Measurements from ENCODE around the gene SOCS2. TPM values are rescaled to one million over a fixed set of nuclear protein-coding genes. Genes with fewer than 3 reads are reported as not detected.
"Not testable (repeated sequence)": the region's sequence is repeated elsewhere in the genome, so short reads cannot be mapped to it uniquely, and the experiment has no call there.

The SOCS2 gene
- total RNA-seq, 2 donors from 2014 or later: 5.1 to 13.1 TPM

- peaks cover 0 to under 1% of the 10 kb centered on the region in 2 donors for H3K36me3 Mint-ChIP-seq
- DNase-seq (ENCODE audit: low spot score in 2 of 2) (no peak), ATAC-seq (no peak)
- H3K9me3 Mint-ChIP-seq: peaks cover 0 to 5% of the 10 kb centered on the region in 2 donors
- no peak overlapping the region for H3K27ac Mint-ChIP-seq
These were observed 20.0 kb upstream of the SOCS2 start for GRCh38 chr12:93552427-93552826.

DNA sequence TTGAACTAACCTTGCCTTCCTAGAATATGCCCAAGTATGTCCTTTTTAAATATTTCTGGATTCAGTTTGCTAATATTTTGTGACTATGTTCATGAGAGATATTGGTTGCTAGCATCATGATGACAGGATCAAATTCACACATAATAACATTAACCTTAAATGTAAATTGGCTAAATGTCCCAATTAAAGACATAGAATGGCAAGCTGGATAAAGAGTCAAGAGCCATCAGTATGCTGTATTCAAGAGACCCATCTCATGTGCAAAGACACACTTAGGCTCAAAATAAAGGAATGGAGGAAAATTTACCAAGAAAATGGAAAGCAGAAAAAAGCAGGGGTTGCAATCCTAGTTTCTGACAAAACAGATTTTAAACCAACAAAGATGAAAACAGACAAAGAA, 14.6 kb upstream of the SOCS2 start:
- ATAC-seq; H3K27ac Mint-ChIP-seq; DNase-seq (ENCODE audit: low spot score in 2 of 2): not testable (repeated sequence)
- peaks cover 14 to 30% of the 10 kb centered on the region in 2 donors for H3K36me3 Mint-ChIP-seq
- H3K9me3 Mint-ChIP-seq: peaks cover 10 to 24% of the 10 kb centered on the region in 2 donors

DNA sequence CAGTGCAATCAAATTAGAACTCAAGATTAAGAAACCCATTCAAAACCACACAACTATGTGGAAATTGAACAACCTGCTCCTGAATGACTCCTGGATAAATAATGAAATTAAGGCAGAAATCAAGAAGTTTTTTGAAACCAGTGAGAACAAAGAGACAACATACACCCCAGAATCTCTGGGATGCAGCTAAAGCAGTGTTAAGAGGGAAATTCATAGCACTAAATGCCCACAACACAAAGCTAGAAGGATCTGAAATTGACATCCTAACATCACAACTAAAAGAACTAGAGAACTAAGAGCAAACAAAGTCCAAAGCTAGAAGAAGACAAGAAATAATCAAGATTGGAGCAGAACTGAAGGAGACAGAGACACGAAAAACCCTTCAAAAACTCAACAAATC, 13.8 kb upstream of the SOCS2 start:
- ATAC-seq: not testable (repeated sequence)

DNA sequence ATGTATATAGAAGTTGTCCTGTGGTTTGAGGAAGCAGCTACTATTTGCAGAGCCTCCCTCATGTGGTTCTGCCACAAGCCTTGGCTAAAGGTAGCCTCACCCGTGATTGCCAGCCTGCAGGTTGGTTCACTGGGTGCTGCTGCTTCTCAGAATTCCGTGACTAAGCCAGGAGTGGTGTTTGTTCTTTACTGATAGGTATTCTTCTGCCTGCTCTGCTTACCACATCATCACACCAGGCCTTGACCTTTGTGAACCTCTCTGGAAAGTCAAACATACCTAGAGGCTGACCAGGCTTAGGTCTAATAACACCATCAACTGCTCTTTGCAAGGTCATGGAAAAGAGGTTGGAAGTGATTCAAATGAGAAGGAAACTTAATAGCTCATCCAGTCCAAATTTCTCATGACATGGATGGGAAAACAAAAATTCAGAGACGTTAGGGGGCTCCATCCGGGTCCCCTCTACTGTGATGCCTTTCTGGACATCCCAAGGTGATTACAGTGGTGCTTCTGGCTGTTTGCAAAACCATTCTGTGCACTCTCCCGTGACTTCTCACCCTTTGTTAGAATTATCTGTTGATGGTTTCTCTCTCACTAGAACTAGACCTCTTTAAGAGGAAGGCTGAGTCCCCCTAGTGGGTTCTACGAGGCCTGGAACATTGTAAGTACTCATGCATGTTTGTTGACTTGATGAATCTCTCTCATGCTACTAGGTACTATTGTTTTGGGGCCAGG, 8.5 kb upstream of the SOCS2 start:
- ATAC-seq: no peak
- Mint-ChIP-seq H3K36me3 (peaks cover under 1 to 23% of the 10 kb centered on the region in 2 donors), H3K9me3 (peaks cover under 1 to 11% of the 10 kb centered on the region in 2 donors), H3K27ac (no peak overlapping the region)
- DNase-seq (ENCODE audit: low spot score in 2 of 2): no peak

More for the DNA sequence above, 13.8 kb upstream of the SOCS2 start:
- H3K27ac Mint-ChIP-seq; DNase-seq (ENCODE audit: low spot score in 2 of 2): not testable (repeated sequence)
- H3K9me3 Mint-ChIP-seq: peaks cover 10 to 19% of the 10 kb centered on the region in 2 donors
- peaks cover 14 to 30% of the 10 kb centered on the region in 2 donors for H3K36me3 Mint-ChIP-seq

DNA sequence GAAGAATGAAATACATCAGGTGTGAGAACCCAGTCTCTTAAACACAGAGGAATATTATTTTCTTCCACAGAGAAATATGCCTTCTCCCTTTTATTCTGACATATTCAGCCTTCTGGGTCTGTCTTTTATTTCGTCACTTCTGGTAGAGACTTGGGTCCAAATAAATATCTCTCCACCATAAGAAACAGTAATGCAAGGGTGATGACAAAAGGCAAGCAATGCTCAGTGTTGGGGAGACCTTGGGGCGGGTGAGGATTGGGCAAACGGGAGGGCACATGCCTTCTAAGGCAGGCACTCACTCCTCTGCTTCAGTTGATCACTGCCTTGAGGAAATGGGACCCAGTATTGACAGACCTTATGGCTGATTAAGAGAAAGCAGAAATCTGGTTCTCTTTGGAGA, 6.7 kb upstream of the SOCS2 start:
- H3K9me3 Mint-ChIP-seq: peaks cover 0 to 4% of the 10 kb centered on the region in 2 donors
- H3K36me3 Mint-ChIP-seq: peaks cover 0 to 13% of the 10 kb centered on the region in 2 donors
- H3K27ac Mint-ChIP-seq: no peak overlapping the region
- DNase-seq (ENCODE audit: low spot score in 2 of 2) (no peak), ATAC-seq (no peak)

DNA sequence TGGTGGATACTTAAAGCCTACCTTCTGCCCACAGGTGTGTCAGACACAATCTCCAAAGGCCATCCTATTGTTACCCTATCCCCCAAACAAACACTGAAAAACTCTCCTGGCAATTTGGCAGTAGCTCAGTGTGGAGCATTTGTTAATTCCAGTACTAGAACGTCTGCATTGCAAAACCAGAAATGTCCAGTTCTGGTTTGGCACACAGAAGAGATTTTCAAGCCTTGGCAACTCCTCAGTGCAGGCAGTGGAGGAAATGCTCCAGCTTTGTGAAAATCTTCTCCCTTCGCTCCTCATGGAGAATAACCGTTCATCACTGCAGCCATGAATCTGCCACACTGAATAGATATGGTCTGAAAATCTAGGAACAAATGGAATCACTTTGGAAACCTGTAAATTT, 5.3 kb upstream of the SOCS2 start:
- Mint-ChIP-seq H3K27ac (no peak overlapping the region), H3K36me3 (peaks cover 2 to 12% of the 10 kb centered on the region in 2 donors), H3K9me3 (peaks cover 0 to 4% of the 10 kb centered on the region in 2 donors)
- no peak for ATAC-seq
- DNase-seq (ENCODE audit: low spot score in 2 of 2): no peak

GRCh38 chr12:93568091-93568490, 4.4 kb upstream of the SOCS2 start:
- no peak for ATAC-seq
- no peak for DNase-seq (ENCODE audit: low spot score in 2 of 2)
- Mint-ChIP-seq H3K27ac (no peak overlapping the region), H3K36me3 (peaks cover 11 to 20% of the 10 kb centered on the region in 2 donors), H3K9me3 (peaks cover 0 to 4% of the 10 kb centered on the region in 2 donors)

DNA sequence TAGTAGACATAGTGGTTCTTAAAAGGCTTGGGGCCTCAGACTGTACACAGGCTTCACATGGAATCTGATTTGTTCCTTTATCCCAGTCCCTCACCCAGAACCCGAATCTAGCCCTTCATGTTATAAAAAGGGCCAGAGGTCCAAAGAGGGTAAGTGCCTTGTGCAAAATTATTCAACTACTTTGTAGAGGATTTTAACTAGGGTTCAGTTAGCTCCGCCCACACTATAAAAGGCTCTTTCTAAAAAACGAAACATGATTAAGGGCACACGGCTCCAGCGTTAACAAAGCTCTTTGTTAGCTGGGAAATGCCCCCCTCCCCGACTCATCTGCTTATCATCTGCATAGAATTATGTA, 3.2 kb upstream of the SOCS2 start:
- H3K36me3 Mint-ChIP-seq: peaks cover 16 to 20% of the 10 kb centered on the region in 2 donors
- no peak overlapping the region for H3K27ac Mint-ChIP-seq

DNA sequence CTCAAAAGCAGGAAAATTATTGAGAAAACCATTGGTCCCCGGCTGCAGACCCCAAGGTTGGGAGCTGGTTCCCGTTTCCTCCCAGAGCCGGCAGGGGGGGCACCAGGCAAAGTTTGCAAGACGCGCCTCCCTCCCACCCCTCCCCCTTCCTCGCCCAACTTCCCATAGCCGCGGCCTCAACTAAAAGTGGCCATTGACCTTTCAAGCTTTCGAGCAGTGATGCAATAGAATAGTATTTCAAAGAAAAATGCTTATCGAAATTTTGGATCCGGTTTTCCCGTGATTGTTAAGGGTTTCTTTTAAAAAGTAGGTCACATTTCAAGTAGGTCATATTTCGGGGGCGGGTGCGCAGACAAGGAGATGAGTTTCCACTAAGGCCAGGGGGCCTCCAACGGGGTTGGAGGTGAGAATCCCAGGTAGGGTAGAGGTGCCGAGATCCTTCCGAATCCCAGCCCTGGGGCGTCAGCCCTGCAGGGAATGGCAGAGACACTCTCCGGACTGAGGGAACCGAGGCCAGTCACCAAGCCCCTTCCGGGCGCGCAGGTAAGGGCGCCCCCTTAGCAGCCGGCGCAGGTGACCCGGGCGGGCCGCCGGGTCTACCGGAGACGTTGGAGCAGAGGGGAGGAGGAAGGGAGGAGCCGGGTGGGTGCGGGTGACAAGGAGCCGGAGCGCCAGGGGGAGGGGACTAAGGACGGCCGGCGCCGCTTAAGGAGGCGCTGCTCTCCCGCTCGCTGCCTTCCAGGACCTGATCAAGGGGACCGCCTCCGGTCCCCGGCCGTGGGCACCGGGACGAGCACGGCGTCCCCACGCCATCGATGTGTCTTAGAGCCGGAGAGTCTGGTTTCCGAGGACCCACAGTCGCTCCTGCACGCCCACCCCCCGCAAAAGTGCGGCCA, 2.6 kb upstream of the SOCS2 start:
- ATAC-seq (peak; percentile 53 to 67), DNase-seq (ENCODE audit: low spot score in 2 of 2) (peak; percentile 57 to 65)
- peak overlapping the region in 1 of 2 donors; percentile 56 for H3K27ac Mint-ChIP-seq
- H3K9me3 Mint-ChIP-seq: peaks cover 0 to 4% of the 10 kb centered on the region in 2 donors
- H3K36me3 Mint-ChIP-seq: peaks cover 16 to 20% of the 10 kb centered on the region in 2 donors

More for the DNA sequence above, 3.2 kb upstream of the SOCS2 start:
- DNase-seq (ENCODE audit: low spot score in 2 of 2) (no peak), ATAC-seq (no peak)
- peaks cover 0 to 4% of the 10 kb centered on the region in 2 donors for H3K9me3 Mint-ChIP-seq

DNA sequence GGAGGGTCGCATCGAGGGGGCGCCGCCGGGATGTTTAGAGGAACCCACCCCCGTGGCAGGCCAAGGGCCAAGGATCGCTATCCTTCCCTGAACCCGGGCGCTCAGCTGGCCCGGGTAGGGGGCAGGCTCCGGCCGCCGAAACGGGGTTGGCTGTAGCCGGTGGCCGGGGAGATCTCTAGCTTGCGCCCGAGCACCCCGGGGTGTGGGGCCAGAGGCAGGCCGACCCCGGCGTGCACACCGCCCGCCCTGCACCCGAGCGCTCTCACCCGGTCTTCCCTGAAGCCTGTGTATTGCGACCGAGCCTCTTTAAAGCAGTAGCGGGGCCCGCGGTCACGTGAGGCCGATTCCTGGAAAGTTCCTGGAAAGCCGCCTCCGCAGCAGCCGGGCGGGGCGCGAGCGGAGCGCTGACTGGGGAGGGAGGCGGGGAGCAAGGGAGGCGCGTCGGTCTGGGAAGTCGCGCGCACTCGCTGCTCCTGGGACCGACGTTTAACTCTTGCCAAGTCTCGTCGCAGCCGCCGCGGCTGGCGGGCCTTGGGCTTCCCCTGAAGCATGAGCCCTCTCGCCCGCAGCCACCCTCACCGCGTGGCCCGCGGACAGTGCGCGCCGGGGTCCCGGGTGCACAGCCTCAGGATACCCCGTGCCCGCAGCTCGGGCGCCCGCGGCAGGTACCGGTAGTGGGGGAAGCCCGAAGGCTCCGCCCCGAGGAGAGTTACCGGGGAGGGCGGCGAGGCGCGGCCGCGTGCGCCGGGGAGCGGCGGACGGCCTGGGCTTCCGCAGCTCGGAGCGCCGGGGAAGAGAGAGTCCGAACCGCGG, 1.7 kb upstream of the SOCS2 start:
- Mint-ChIP-seq H3K36me3 (peaks cover 16 to 20% of the 10 kb centered on the region in 2 donors), H3K27ac (peak overlapping the region in 1 of 2 donors; percentile 56), H3K9me3 (peaks cover 0 to 4% of the 10 kb centered on the region in 2 donors)
- peak; percentile 86 to 89 for DNase-seq (ENCODE audit: low spot score in 2 of 2)
- ATAC-seq: peak; percentile 80 to 82

- DNase-seq (ENCODE audit: low spot score in 2 of 2): peak; percentile 62 to 74
- Mint-ChIP-seq H3K9me3 (peaks cover 0 to 4% of the 10 kb centered on the region in 2 donors), H3K27ac (peak overlapping the region in 1 of 2 donors; percentile 56), H3K36me3 (peaks cover 16% of the 10 kb centered on the region in 2 donors)
- peak; percentile 2 to 29 for ATAC-seq
These were observed 1.0 kb upstream of the SOCS2 start for GRCh38 chr12:93571365-93571924.

GRCh38 chr12:93572712-93573551, 457 bp downstream of the SOCS2 start:
- DNase-seq (ENCODE audit: low spot score in 2 of 2): peak; percentile 39 to 55

GRCh38 chr12:93573552-93574223, 1.2 kb downstream of the SOCS2 start:
- Mint-ChIP-seq H3K27ac (no peak overlapping the region), H3K36me3 (peaks cover 10 to 16% of the 10 kb centered on the region in 2 donors), H3K9me3 (no peaks in the 10 kb centered on the region)
- DNase-seq (ENCODE audit: low spot score in 2 of 2) (no peak), ATAC-seq (no peak)

More at GRCh38 chr12:93572712-93573551, 457 bp downstream of the SOCS2 start:
- Mint-ChIP-seq H3K36me3 (peaks cover 10 to 16% of the 10 kb centered on the region in 2 donors), H3K9me3 (no peaks in the 10 kb centered on the region), H3K27ac (peak overlapping the region in 1 of 2 donors; percentile 53)
- ATAC-seq: no peak

DNA sequence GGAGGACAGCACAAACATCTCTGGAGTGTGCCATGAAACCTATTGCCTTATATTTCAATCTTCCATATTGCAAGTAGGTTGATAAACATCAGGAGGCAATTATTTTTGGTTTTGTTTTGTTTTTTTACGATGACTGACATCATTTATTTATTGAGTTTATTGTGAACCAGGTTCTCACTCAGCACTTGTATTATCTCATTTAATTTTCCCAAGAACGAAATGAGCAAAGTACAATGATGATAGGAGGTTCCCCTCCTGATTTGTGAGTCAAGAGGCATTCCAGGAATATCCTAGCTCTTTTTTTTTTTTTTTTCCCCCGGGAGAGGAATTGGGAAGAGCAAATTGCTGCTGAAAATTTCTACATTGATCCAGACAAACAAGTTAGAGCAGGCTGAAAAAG, 4.7 kb downstream of the SOCS2 start:
- ATAC-seq (no peak), DNase-seq (ENCODE audit: low spot score in 2 of 2) (no peak)
- Mint-ChIP-seq H3K27ac (no peak overlapping the region), H3K9me3 (peaks cover 0 to 6% of the 10 kb centered on the region in 2 donors), H3K36me3 (peaks cover 7 to 21% of the 10 kb centered on the region in 2 donors)

DNA sequence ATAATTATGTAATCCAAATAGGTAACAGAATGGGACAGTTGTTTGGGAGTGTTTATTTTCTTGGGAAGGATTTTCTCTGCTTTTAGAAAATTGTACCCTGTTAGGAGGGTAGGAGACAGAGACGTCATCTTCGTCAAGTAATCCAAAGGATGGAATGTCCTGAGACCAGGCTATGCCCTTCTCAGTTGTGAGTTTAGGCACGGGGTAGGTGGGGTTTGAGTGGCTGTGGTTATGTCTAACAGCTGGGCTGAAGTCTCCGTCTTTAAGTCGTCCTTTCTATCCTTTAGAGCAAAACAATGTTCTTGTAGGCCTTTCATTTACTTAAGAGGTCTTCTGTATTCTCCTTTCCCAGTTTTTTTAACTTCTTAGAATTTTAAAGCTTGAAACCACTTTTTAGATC, 5.7 kb downstream of the SOCS2 start:
- ATAC-seq: no peak
- Mint-ChIP-seq H3K36me3 (peaks cover 0 to 13% of the 10 kb centered on the region in 2 donors), H3K9me3 (peaks cover 0 to 7% of the 10 kb centered on the region in 2 donors), H3K27ac (no peak overlapping the region)
- DNase-seq (ENCODE audit: low spot score in 2 of 2): no peak

Measured in activated naive CD4-positive, alpha-beta T cell treated with anti-CD3 and anti-CD28 coated beads, Interleukin-2, amount 50 U/mL, for 72 hours (primary cell).